Left ventricle myocardium inferior (tissue), 1 donor: Measurements from ENCODE around the gene SKI. TPM values are rescaled to one million over a fixed set of nuclear protein-coding genes. Genes with fewer than 3 reads are reported as not detected.
A peak's percentile ranks its signal among the peaks of the same experiment; 100 is the strongest.

Experiments
- DNase-seq: peaks from one replicate; pipeline ENCODE4 v3.0.0-alpha.2; 2020
- H3K27ac ChIP-seq: fragments of 200-600 bp; replicated peaks from 2 replicates; pipeline ENCODE4 v1.8.0; 2021
- H3K27me3 ChIP-seq: fragments of 200-600 bp; 2 replicates; pipeline ENCODE4 v1.8.0; 2021; ENCODE audit warnings: low read depth
- H3K36me3 ChIP-seq: fragments of 200-600 bp; 2 replicates; pipeline ENCODE4 v1.8.0; 2021
- H3K4me1 ChIP-seq: fragments of 200-600 bp; 2 replicates; pipeline ENCODE4 v1.8.0; 2021
- H3K4me3 ChIP-seq: fragments of 200-600 bp; 2 replicates; pipeline ENCODE4 v1.8.0; 2021; ENCODE audit warnings: mild to moderate bottlenecking, moderate library complexity
- H3K9me3 ChIP-seq: fragments of 200-600 bp; replicated peaks from 2 replicates; pipeline ENCODE4 v1.8.0; 2021
- intact Hi-C: fragments of 100-400 bp; cut with micrococcal nuclease; formaldehyde crosslinking; loops from one replicate; pipeline ENCODE4 v1.11.0; 2022
- total RNA-seq: library from RNA; stranded (reverse); fragmentation: NEBNext Ultra II Directional; extraction: Animal tissue kit (Norgen Biotek cat#: 25700); gene quantifications from one replicate; pipeline ENCODE4 v1.2.1, GENCODE V29; 2021
- TF ChIP-seq, protein P1 (sequence below): fragments of 200-600 bp; IDR thresholded peaks from 2 replicates; pipeline ENCODE4 v1.8.0; 2021; ENCODE audit warnings: antibody characterized with exemption, mild to moderate bottlenecking, borderline replicate concordance
- donor health status: DM: no; HTN: yes; CAD: no; lungs with severe emphysema.

SKI gene
- total RNA-seq, 1 donor from 2014 or later, result 37.9 TPM

DNA sequence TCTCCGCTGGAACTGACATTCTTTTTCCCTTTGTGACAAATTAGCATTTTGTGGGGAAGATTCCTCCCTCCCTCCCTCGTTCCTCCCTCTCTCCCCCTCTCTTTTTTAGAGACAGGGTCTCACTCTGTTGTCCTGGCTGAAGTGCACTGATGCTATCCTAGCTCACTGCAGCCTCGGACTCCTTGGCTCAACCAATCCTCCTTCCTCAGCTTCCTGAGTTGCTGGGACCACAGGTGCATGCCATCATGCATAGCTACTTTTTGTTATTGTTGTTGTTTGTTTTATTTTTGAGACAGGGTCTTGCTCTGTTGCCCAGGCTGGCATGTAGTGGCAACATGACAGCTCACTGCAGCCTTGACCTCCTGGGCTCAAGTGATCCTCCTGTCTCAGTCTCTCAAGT lies 6.8 kb upstream of the SKI start:
- Histone ChIP-seq H3K4me3 (no peak overlapping the region), H3K36me3 (no peaks in the 10 kb centered on the region), H3K9me3 (no peaks in the 10 kb centered on the region), H3K4me1 (peaks cover 2% of the 10 kb centered on the region), H3K27ac (no peak overlapping the region), H3K27me3 (no peaks in the 10 kb centered on the region)
- DNase-seq, result no peak
- TF ChIP-seq, protein P1, sequence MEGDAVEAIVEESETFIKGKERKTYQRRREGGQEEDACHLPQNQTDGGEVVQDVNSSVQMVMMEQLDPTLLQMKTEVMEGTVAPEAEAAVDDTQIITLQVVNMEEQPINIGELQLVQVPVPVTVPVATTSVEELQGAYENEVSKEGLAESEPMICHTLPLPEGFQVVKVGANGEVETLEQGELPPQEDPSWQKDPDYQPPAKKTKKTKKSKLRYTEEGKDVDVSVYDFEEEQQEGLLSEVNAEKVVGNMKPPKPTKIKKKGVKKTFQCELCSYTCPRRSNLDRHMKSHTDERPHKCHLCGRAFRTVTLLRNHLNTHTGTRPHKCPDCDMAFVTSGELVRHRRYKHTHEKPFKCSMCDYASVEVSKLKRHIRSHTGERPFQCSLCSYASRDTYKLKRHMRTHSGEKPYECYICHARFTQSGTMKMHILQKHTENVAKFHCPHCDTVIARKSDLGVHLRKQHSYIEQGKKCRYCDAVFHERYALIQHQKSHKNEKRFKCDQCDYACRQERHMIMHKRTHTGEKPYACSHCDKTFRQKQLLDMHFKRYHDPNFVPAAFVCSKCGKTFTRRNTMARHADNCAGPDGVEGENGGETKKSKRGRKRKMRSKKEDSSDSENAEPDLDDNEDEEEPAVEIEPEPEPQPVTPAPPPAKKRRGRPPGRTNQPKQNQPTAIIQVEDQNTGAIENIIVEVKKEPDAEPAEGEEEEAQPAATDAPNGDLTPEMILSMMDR, result no peak
- intact Hi-C loops, result no loop called here

DNA sequence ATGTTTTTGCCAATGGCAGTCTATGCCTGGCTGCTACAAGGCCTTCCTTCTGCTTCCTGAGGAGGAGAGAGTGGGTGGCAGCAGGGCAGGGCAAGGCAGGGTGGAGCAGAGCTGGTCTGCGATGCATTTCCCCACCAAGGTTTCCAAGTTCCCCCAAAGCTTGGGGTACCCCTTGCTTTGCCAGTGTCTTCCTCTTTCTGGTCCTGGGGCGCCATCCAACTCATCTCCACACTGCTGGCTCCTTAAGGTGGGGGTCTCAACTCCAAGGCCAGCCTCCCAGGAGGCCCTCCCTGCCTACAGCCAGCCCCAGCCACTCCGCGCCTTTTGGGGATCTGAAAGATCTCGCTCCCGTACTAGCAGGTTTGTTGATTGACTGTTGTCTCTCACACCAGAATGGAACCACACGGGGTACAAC lies 3.9 kb upstream of the SKI start:
- TF ChIP-seq, protein P1, result no peak
- Histone ChIP-seq H3K9me3 (no peaks in the 10 kb centered on the region), H3K4me3 (no peak overlapping the region), H3K4me1 (peaks cover 15% of the 10 kb centered on the region), H3K36me3 (no peaks in the 10 kb centered on the region), H3K27me3 (no peaks in the 10 kb centered on the region), H3K27ac (no peak overlapping the region)
- intact Hi-C loops, result no loop called here
- DNase-seq, result no peak

DNA sequence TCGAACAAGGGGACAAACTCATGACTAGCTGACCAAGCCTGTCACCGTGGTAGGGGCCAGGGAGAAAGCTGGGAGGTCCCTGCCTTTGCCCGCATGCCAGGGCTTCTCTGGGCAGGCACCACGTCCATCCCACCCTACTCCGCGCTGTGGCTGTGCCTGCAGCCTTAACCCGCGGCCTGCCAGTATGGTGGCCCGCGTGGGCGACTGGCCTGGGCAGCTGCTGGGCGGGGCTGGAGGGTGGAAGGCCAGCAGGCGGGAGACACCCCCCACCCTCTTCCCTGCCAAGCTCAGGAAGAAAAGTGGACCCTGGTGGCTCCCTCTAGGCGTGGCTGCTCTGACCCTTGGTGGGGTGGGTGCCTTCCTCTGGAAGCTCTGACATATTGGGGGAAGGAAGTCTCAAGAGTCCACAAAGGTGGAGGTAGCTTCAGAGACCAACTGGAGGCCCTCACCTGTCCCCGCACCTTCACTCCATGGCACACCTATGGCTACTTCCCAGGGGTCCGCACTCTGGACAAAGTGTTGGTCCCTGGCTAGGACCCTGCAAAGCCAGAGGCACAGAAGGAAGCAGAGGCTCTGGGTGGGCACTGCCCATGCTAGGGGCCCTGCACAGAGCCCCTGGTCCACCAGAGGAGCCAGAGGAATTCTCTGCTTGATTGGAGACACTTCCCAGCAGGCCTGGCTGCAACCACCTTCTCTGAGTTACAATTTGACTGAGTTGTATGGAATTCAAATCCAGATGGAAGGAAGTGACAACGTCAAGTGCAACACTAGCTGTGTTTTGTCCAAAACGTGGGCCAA lies 3.3 kb upstream of the SKI start:
- Histone ChIP-seq H3K27ac (no peak overlapping the region), H3K27me3 (no peaks in the 10 kb centered on the region), H3K9me3 (no peaks in the 10 kb centered on the region), H3K4me3 (no peak overlapping the region), H3K4me1 (peaks cover 21% of the 10 kb centered on the region), H3K36me3 (no peaks in the 10 kb centered on the region)
- intact Hi-C loops, result no loop called here
- DNase-seq, result no peak
- TF ChIP-seq, protein P1, result no peak

DNA sequence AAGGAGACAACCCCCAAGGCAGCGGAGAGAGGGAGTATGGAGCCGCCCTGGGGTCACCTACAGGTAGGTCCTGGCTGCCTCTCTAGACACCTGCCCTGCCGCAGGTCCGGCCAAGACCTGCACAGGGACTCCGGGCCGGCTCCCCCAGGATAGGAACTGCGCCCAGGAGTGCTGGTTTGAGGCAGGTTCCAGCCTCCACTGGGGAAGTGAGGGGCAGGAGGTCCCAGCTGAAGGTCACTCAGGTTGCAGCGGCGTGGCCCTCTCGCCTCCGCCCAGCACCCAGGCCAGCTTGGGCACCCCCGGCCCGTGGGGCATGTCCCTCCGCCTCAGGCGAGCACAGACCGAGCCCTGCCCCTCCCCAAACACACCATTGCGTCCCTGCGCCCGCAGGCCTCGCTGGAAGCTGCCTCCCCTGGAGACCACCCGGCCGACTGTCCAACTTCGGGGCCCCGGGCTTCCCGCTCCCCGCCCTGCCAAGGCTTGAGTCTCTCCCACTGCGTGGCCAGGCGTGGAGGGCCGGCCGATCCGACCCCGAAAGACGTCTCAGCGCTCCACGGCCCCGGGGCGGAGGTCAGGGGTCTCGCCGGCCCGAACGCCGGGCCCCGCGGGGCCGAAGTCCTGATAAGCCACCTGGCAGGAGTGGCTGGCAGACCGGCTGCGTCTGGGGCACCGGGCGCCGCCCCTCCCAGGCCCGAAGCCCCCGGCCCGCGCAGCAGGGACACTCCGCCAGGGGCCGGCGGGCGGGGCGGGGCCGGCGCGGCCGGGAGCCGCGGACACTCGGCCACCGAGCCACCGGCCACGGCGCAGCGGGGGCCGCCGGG lies 1.4 kb upstream of the SKI start:
- peaks cover 40% of the 10 kb centered on the region for H3K4me1 ChIP-seq
- peak overlapping the region; percentile 84 for H3K4me3 ChIP-seq
- TF ChIP-seq, protein P1, result no peak
- DNase-seq, result no peak
- H3K27ac ChIP-seq, result peak overlapping the region; percentile 100
- H3K36me3 ChIP-seq, result no peaks in the 10 kb centered on the region
- no peaks in the 10 kb centered on the region for H3K27me3 ChIP-seq
- H3K9me3 ChIP-seq, result no peaks in the 10 kb centered on the region
- intact Hi-C loops, result no loop called here

DNA sequence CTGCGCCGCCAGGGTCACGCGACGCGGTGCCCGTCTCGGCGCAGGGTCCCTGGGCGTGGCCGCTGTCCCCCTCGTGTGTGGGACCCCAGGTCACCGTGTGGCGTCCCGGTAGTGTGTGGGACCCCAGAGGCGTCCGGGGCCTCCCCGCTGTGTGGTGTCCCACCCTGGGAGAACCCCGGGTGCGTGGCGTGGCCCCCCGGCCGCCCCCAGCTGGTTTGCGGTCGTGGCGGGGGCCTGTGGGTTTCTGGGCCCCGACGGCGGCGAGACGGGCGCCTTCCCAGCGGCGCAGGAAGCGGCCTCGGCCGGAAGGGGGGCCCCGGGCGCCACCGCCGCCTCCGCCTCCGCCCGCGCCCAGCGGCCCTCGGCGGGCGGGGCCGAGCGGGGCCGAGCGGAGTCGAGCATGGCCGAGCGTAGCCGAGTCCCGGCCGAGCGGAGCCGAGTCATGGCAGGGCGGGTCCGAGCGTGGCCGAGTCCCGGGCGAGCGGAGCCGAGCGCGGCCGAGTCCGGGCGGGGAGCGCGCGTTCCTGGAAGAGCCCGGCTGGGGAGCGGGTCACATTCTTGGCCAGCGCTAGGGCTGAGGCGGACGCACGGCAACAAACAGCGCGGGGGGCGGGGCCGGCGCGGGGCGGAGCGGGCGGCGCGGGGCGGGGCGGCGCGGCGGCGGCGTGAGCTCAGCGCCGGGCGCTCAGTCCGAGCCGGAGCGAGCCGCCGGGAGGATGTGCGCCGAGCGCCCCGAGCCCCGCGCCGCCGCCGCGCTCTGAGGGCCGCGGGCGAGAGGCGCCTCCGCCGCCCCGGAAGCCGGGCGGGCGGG lies 568 bp upstream of the SKI start:
- H3K4me1 ChIP-seq, result peaks cover 48% of the 10 kb centered on the region
- intact Hi-C loops, result no loop called here
- peak overlapping the region; percentile 84 for H3K4me3 ChIP-seq
- no peaks in the 10 kb centered on the region for H3K36me3 ChIP-seq
- DNase-seq, result peak; percentile 96
- H3K27me3 ChIP-seq, result no peaks in the 10 kb centered on the region
- H3K9me3 ChIP-seq, result no peaks in the 10 kb centered on the region
- TF ChIP-seq, protein P1, result no peak
- peak overlapping the region; percentile 100 for H3K27ac ChIP-seq
